ENCODE results near the gene GRK5.

The GRK5 gene

DNA sequence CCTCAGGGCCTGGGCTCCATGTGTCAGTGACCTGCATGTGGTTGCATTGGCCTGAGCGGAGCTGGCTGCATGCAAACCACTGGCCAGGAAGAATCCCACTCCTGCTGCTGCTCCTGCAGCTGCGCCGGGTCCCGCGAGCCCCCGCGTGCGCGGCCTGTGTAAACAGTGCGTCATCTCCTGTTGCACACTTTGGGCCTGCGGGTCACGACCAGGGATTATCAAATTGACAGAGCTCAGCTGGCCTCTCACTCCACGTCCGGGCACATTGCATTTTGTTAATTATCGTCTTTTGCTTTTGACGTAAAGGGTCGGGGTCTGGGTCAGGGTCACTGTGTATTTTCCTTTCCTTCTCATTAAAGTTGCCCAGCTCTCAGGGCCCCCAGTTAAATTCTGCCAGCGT, 202.5 kb downstream of the GRK5 start:
- no peak for DNase-seq

DNA sequence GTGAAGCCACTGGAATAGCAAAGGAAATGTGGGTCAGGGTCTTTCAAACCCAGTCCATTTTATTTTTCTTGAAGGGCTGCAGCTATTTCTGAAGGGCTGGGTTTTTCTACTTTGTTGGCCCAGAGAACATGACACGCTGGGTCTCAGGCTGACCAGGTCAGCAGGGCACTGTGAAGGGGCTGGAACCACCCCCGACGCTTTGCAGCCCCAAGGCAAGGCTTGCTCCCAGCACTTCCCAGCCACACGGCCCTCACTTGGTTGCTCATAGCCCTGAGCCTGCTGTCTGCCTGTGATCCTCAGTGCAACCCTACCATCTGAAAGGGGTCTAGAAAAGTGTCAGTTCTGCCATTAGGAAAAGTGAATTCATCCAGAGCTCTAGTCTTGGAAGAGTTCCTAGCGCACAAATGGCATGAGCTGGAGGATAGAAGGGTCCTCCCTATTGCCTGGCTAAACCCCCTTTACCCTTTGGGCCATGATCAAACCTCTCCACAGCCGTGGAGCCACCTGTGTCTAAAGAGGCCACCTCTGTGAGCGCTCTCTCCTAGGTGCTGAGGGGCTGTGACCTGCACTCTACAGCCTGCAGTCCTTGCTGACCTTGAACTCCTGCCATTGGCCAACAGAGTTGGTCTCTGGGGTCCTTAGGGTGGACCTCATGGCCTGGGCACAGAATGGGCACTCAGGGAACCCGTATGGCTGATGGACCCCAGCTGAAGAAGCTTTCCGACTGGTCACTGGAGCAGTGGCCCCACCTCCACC, 203.2 kb downstream of the GRK5 start:
- DNase-seq: no peak

DNA sequence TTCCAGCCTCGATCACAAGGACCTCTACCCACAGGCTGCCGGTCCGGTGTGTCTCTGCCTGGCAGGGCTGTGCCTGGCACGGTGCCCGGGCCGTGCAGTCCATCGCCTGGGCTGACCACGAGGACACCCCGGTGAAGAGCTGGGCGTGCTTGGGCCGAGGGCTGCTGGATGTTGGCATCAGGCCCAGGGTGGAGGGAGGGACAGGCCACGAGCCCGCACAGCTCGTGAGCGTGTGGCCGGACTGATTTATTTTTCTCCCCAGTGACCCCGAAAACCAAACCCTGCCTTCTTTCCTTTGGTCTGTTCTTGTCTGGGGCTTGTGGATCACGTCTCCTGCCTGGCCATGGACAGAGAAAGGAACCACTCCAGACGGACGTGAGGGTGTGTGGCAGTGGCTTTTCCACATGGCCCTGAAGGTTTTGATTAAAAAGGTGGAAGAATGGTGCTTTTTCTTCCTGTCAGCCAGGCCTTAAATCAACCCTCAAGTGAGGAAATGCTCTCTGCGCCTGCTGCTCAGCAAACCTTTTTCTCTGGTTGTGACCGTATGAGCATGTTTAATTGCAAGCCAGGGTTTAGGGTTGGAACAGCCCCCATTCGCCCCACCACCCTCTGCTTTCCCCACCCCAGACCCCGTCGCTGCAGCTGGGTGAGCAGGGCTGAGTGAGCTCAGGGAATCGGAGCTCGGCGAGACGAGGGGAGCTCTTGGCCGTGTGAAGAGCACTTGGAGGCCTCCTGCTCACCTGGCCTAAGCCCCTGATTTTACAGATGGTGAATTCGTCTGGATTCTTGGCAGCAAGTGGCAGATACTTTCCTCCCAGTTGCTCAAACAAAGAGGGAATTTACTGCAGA, 205.1 kb downstream of the GRK5 start:
- DNase-seq: no peak

DNA sequence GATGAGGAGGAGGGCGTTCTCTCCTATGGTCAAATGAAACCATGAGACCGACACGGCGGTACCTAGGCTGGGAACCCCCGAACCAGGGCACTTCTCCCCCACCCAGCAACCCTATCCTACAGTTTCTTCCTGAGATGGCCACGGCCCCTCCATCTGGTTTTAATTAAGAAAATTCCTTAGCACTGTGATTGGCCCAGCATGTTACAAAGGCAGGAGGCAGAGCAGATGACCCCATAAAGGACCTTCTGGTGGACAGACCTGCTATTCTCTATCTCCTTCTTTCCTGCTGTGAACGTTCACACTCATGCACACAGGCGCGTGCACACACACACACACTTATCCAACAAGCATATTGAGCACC, 205.7 kb downstream of the GRK5 start:
- DNase-seq: no peak

DNA sequence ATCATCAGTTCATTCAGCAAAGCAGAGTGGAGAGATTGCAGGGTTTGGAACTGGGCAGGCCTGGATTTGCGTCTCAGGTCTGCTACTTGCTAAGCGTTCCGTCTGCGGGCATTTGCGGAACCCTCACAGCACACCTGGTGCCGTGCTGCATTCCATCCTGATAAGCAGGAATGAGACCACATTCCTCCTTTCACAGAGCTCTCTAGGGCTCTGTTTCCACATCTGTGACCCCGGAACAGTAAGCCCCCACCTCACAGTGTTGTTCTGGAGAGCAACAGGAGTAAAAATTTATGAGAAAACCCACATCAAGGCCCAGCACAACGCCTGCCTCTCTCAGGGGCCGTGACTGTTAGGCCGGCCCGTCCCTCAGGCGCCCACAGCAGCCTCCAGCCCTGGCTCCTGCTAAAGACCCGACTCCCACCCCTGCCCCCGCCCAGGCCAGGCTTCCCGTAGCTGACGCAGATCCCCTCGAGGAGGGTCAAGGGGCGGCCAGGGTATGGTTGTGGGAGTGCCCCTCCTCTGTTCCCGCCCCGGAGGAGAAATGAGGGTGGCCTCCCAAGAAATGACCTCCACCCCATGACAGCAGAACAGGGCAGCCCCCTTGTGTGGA, 206.2 kb downstream of the GRK5 start:
- DNase-seq: no peak

DNA sequence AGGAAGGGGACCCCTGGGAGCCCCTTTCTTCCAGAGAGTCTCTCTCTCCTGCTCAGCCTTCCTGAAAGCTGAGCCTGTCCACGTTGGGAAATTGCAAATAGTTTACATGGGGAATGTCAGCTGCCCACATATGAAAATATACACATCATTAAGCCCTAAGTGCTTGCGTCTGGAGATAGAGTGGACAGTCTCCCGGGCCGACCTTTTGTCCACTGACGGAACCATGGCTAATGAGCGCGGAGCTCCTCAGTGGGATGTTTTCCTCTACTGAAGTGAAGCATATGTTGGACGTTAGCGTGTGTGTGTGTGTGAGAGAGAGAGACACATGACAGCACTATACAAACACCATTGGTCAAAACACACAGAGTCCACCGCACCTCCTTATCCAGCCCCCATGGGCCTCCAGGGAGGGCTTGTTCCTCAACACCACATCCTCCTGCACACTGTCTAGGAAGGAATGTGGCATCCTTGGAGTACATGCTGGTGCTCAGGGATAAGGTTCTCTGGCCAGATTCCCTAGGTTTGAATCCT, 206.8 kb downstream of the GRK5 start:
- no peak for DNase-seq

DNA sequence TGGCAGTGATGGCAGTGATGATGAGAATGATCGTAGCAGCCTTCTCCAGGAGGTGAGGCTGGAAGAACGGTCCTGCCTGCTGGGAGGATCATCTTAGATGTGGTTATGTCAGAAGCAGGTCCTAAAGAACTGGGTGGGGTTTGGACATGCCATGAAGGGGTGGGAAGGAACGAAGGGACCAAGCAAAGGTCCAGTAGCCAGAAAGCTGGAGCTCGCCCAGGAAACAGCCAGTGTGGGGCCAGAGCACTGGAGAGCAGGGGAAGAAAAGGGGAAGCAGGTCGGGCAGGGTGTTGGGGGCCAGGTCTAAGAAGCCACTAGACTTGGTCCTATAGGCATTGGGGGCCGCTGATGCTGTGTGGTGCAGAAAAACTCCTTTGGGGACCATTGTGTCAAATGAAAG, 207.8 kb downstream of the GRK5 start:
- no peak for DNase-seq

DNA sequence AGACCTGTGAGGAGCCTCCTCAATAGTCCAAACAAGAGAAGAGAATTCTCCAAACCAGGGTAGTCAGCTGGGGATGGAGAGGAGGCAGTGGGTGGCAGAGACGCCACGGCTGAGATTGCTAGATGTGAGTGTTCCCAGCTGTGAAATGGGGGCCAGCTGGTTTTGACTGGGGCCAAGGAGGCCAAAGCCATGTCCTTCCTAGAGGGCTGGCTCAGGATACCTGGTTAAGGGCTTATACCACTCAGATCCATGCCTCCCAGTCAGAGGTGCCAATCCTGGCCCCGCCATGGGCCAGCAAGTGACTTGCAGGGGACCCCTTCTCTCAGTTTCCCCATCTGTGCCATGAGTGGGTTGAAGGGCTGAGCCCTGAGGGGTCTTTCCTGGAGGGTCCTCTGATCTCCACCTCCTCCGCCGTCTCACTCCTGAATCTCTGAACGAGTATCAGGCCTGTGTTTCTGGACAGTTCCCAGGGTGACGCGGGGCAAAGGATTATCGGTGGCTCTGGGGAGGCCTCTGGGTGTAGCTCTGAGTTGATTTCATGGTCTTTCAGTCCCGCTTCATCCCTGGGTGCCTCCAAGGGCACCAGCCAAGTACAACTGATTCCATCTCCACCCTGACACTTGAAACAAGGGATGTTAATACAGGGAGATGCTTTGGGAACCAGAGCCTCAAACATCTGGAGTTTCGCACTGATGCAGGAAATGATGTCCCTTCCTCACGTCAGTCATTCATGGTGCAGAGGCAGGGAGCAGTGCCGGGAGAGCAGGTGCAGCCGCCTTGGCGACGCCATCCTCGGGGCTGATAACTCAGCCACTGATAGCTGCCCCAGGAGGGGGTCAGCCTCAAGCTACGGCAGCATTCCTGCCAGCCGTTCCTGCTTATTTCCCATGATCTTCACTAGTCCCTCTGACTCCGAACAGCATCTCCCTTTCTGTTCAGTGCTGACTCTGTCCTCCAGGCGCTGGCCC, 208.4 kb downstream of the GRK5 start:
- no peak for DNase-seq

DNA sequence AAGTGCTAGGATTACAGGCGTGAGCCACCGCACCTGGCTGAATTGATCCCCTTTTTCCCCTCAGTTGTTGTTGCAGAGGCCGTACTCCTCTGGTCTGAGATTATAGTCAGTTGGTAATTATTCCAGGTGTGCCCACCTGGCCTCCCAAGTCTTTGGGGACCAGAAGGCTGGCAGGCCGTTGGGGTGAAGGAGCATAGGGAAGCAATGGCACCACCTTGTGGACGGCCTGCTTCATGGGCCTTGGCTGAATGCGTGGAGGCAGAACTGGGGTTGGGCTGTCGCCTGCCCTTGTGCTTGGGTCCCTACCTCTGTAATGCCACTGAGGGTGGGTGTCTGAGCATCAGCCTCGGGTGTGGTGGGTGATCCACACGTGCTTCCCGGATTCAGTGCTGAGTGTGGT, 209.5 kb downstream of the GRK5 start:
- DNase-seq: peak; percentile 88

DNA sequence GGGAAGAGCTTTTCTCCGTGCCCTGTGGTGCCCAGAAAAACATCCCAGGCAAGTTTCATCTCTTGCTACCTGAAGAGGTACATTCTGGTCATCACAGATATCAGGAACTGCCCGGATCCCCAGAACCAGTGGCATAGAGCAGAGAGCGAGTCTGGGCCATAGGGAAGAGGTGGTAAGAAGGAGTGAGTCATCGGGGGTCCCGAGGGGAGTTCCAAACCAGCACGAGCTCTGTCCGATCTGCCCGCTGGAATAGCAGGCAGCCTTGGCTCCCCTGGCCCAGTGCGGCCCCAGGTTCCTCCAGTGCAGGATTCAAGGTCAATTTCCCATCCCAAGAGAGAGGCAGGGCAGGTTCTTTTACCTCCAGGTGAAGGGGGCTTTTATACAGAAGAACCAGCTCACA, 210.5 kb downstream of the GRK5 start:
- no peak for DNase-seq

DNA sequence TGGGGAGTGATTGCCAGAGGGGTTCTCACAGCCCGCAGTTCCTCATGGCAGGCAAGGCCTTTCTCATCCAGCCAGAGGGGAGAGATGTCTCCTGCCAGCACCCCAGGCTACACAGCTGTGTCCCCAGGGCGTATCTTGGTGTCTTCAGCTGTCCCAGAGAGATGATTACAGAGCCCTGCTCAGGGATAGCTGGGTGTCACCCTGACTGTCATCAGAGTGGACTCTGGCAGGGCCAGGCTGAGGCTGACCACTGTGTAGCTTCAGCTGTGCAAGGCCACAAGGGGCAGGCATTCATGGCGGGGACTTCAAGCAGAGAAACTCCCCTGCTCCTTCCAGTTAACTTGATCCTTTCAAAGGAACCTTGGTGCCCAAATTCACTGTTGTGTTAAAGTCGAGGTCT, 211.0 kb downstream of the GRK5 start:
- DNase-seq: no peak

DNA sequence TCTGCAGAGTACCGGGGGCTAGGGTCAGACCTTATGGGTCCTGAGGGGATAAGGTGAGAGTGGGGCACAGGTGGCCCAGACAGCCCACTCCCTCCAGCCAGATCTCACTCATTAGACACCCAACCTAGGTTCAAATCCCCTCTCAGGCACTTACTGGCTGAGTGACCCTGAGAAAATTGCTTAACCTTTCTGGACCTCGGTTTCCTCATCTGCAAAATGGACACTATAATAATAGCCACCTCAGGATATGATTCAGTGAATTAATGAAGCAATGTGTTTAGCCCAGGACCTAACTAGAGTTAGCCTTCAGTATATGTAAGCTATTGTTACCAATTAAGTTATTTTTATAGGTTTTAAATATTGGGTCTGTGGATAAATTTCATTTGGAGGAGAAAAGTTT, 212.6 kb downstream of the GRK5 start:
- DNase-seq: no peak

DNA sequence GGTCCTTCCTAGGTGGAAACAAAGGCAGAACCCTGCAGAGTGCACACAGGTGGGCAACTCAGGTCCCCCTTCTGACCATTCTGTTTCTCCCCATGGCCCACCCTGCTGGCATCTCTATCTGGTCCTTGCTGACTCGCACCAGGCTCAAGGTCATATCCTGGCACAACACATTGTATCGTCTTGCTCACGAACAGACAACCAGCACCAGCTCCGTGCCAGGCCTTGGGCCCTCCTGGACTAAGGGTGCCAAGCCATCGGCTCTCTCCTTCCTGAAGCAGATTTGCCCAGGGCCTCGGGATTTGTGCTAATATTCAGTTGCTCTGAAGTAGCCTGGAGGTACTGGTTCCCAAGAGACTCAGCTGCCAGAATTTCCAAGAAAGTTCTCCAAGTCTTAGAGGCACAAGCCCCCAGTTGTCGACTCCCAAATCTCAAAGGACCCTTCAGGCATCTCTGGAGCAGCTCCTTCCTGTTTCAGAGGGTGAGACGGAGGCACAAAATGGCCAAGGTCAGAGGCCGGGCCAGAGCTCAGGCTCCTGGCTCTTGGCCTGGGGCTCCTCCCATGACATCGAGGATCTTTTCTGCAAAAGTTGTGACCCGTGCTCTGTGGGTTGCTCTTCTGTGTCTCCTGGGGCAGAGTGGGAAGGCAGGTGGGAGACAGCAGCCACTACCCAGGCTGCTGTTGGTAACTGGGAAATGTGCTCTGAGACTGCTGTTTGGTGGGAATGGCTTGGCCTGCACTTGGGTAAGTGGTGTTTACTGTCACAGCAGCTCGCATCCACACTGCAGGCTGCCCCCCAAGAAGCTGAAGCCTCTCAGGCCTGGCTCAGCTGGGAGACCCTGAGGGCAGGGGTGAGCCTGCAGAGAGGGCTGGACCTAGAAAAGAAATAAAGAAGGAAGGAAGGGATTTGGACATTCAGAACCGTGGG, 213.8 kb downstream of the GRK5 start:
- no peak for DNase-seq

DNA sequence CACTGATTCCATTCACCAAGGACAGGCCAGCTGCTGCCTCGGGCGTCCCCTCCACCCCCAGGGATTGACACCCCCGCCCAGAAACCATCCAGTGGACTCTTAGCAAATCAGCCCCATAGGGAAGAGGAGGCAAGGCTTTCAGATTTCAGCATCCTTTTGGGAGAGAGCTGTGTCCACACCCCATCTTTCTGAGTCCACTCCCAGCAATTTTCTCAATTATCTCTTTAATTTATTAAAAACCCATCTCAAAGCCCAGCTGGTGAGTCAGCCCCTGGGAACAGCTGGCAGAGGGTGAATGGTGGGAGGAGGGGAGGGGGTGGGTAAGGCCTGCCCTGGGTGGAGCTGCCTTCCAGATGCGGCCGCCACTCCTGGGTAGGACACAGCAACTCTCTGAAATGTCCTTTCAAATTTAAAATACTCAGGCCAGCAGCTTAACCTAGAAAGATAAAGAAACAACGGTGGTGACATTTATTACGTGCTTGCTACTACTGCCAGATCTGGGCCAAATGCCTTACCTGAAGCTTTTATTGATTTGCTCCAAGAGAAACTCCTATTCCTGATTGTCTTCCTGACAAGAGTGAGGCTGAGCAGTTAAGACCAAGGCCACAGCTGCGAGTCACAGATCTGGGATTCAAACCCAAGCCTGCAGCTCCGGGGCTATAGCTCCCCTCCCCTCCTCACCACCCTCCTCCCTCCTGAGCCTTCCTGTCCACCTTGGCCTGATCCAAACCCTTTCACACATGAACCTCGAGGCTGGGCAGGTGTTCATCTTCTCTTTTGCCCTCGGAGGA, 214.7 kb downstream of the GRK5 start:
- DNase-seq: no peak

DNA sequence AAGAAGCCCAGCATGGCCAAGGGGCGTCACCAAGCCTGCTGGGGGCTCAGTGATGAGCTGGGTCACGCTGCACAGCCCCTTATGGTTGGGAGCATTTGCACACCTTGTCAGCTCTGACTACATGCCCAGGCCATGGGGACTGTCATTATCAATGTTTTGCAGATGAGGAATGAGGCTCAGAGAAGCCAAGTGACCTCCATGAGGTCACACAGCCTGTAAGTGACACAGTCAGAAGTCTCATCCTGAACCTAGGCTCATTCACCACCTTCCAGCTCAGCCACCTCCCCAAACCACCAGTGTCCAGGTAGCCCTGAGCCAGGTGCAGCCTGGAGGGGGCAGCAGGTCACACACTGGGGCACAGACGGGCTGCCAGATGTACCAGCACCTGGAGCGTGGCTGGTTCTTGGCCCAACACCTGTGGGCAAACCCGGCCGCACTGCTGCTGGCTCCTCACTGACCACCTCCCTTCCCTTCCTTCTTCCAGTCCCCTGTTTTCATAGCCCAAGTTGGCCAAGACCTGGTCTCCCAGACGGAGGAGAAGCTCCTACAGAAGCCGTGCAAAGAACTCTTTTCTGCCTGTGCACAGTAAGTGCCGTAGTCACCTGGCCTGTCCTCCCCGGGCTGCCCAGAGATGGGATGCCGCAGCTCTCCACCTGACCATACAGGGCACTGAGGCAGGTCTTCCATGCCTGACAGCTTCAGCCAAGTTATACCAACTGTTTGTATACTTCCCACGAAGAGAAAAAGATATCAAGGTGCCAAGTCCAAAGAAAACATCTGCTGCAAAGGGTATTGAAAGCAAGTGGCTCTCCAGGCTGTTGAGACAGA, 215.5 kb downstream of the GRK5 start:
- DNase-seq: no peak

DNA sequence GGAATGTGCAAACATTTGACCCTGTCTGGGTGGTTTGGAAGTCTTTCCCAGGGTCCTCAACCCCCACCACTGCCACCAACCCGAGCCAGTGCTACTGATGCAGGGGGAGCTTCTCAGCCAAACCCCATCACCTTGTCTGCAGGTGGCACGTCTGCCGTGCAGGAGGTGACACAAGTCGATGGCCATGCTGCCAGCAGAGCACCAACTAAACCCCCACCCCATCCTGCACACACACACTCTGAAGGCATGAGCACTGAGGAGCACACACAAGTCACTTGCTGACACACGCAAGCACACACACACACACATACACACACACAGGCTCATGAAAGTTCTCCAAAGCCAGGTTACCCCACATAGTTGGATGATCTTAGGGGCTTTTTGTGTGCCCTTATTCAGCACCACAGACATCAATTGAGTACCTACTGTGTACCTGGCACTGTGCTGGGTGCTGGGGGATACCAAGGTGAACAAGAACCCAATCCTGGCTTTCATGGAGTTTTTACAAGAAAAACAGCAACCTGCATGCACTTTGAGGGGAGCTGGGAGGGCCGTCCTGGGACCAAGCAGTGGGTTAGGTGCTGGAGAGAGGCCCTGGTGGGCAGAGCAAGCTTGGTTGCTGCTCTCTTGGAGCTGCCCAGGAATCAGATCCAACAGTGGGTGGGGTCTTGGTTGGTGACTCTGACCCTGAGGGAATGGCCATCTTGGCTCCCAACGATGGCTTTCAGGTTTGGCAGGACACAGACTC, 216.3 kb downstream of the GRK5 start:
- DNase-seq: no peak

DNA sequence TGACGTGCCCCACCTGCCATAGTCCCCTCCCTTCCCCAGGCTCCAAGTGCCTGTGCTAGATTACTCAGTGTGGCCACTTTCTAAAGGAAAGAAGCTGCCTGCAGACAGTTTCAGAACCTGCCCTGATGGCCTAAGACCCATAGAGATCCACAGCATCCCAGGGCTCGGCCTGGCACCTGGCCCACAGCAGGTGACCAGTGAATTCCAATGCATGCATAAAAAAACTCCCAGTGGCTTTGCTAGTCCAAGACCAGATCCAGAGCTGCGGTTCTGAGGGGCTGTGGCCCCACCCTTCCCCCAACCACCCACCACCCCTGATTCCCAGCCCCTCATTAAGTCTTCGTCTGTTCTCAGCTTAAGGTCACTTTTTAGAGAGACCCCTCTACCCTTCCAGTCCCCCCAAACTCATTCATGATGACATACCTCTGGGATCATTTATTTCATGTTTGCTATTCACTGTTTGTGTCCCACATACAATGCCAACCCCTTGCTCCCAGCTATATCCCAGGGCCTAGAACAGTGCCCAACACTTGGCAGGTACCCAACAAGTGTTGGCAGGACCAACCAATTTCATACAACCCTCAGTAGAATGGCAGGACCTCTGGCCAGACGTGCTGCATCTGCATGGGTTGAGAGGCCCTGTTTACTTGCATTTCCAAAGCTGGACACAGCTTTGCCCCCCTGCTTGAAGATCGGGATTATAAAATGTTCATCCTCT, 217.0 kb downstream of the GRK5 start:
- no peak for DNase-seq
